ENCODE data around the gene ATP6V1C2. TPM values are rescaled to one million over a fixed set of nuclear protein-coding genes. Genes with fewer than 3 reads are reported as not detected.

Gene ATP6V1C2
- polyA plus RNA-seq, 2 of the 4 experiments (the other 2 are of a cell fraction), result 0.08 to 0.14 TPM

GRCh38 chr2:10764096-10764785 lies 42.8 kb downstream of the ATP6V1C2 start:
- ATAC-seq (no peak), DNase-seq (ENCODE audit: low read depth in 1 of 2, low spot score in 1 of 2) (no peak), FAIRE-seq (no peak)
- no peaks in the 10 kb centered on the region for H3K9me3 ChIP-seq
- ChIA-PET POLR2A (no interaction called here), CTCF (interaction anchor here (0.9 to 1.5 kb wide), 3 partner anchors 8 to 11 kb away, joined by 3 to 4 read pairs (median 3); no protein-coding TSS in a partner anchor)
- H3K4me3 ChIP-seq, result no peak overlapping the region
- no peaks in the 10 kb centered on the region for H3K4me1 ChIP-seq
- no peak overlapping the region for H3K27ac ChIP-seq
- TF ChIP-seq ZFP36 (IDR thresholded peaks at IDR 0.05; ENCODE audit: borderline replicate concordance, partially characterized antibody) (no peak), CBX2 (IDR thresholded peaks at IDR 0.05; ENCODE audit: borderline replicate concordance, low read depth) (no peak), HOXB13 (CRISPR knock-in tag; IDR thresholded peaks at IDR 0.05; ENCODE audit: low read depth) (no peak), RARB (CRISPR knock-in tag; IDR thresholded peaks at IDR 0.05) (no peak), RFX5 (IDR thresholded peaks at IDR 0.05) (no peak), NFE2L2 (conservative IDR thresholded peaks at IDR 0.05; ENCODE audit: low read length) (no peak), FOXS1 (CRISPR knock-in tag; IDR thresholded peaks at IDR 0.05) (no peak), POLR2AphosphoS2 (conservative IDR thresholded peaks at IDR 0.05; ENCODE audit: low read length) (no peak), ATOH8 (CRISPR knock-in tag; IDR thresholded peaks at IDR 0.05; ENCODE audit: low read depth) (no peak), MAZ (IDR thresholded peaks at IDR 0.05; ENCODE audit: borderline replicate concordance, low read depth, low read length) (no peak), HMGXB4 (CRISPR knock-in tag; IDR thresholded peaks at IDR 0.05; ENCODE audit: borderline replicate concordance) (no peak), MAFK (IDR thresholded peaks at IDR 0.05; ENCODE audit: partially characterized antibody) (no peak), JUN (IDR thresholded peaks at IDR 0.05) (no peak), E2F6 (IDR thresholded peaks at IDR 0.05; ENCODE audit: borderline replicate concordance, low read depth) (no peak), EHMT2 (IDR thresholded peaks at IDR 0.05; ENCODE audit: low read depth) (no peak), RAD21 (conservative IDR thresholded peaks at IDR 0.05 in 1 of 2, IDR thresholded peaks at IDR 0.05 in 1 of 2) (no peak)
- TF ChIP-seq, protein P1, sequence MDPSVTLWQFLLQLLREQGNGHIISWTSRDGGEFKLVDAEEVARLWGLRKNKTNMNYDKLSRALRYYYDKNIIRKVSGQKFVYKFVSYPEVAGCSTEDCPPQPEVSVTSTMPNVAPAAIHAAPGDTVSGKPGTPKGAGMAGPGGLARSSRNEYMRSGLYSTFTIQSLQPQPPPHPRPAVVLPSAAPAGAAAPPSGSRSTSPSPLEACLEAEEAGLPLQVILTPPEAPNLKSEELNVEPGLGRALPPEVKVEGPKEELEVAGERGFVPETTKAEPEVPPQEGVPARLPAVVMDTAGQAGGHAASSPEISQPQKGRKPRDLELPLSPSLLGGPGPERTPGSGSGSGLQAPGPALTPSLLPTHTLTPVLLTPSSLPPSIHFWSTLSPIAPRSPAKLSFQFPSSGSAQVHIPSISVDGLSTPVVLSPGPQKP (IDR thresholded peaks at IDR 0.05; ENCODE audit: low read depth, low read length), result no peak
- TF ChIP-seq, protein P2, sequence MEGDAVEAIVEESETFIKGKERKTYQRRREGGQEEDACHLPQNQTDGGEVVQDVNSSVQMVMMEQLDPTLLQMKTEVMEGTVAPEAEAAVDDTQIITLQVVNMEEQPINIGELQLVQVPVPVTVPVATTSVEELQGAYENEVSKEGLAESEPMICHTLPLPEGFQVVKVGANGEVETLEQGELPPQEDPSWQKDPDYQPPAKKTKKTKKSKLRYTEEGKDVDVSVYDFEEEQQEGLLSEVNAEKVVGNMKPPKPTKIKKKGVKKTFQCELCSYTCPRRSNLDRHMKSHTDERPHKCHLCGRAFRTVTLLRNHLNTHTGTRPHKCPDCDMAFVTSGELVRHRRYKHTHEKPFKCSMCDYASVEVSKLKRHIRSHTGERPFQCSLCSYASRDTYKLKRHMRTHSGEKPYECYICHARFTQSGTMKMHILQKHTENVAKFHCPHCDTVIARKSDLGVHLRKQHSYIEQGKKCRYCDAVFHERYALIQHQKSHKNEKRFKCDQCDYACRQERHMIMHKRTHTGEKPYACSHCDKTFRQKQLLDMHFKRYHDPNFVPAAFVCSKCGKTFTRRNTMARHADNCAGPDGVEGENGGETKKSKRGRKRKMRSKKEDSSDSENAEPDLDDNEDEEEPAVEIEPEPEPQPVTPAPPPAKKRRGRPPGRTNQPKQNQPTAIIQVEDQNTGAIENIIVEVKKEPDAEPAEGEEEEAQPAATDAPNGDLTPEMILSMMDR (IDR thresholded peaks at IDR 0.05), result no peak
- 82% methylated on average over 18 of the region's 18 CpGs for WGBS (ENCODE audit: missing lambda C conversion rate)
- H3K4me2 ChIP-seq, result no peak overlapping the region

- CTCF ChIA-PET, result interaction anchor here (0.6 to 0.9 kb wide), 2 partner anchors 9 to 262 kb away, joined by 4 to 5 read pairs; no protein-coding TSS in a partner anchor
- H3K4me3 ChIP-seq, result no peak overlapping the region
- FAIRE-seq (no peak), ATAC-seq (no peak), DNase-seq (ENCODE audit: low read depth in 1 of 2, low spot score in 1 of 2) (no peak)
- H3K27ac ChIP-seq, result no peak overlapping the region
- 54% methylated on average over 4 of the region's 4 CpGs for WGBS (ENCODE audit: missing lambda C conversion rate)
- TF ChIP-seq CHD2 (IDR thresholded peaks at IDR 0.05; ENCODE audit: low read length, partially characterized antibody) (no peak), ESRRA (IDR thresholded peaks at IDR 0.05; ENCODE audit: borderline replicate concordance, low read length) (no peak), HDAC2 (IDR thresholded peaks at IDR 0.05) (no peak), BHLHE40 (IDR thresholded peaks at IDR 0.05; ENCODE audit: low read depth, low read length) (no peak), ZNF302 (CRISPR knock-in tag; IDR thresholded peaks at IDR 0.05) (no peak), HEYL (CRISPR knock-in tag; IDR thresholded peaks at IDR 0.05) (no peak)
- H3K4me1 ChIP-seq, result no peaks in the 10 kb centered on the region
- no peak overlapping the region for H3K4me2 ChIP-seq
- POLR2A ChIA-PET, result no interaction called here
- no peaks in the 10 kb centered on the region for H3K9me3 ChIP-seq
Observed at GRCh38 chr2:10764896-10765295, 43.5 kb downstream of the ATP6V1C2 start.
